GM21367 (cell line): ENCODE results near the gene CFAP46.

Experiments
- ATAC-seq: cut with Tn5 transposase; IDR thresholded peaks from one replicate; pipeline ENCODE4 v1.9.1; 2021; ENCODE audit not compliant: unreplicated experiment

CFAP46 gene

GRCh38 chr10:132942101-132943057 lies at the start of gene CFAP46:
Gene CFAP46 (minus strand): TSS chr10:132942570. CDS start chr10:132942484, 86 bp downstream.
- ATAC-seq, result no peak

GRCh38 chr10:132991706-132992432 lies 49.5 kb upstream of the CFAP46 start:
- no peak for ATAC-seq

GRCh38 chr10:132990684-132991545 lies 48.5 kb upstream of the CFAP46 start:
- ATAC-seq, result no peak

- no peak for ATAC-seq
Measured at GRCh38 chr10:132989476-132990415, 47.4 kb upstream of the CFAP46 start.

GRCh38 chr10:132988988-132989387 lies 46.6 kb upstream of the CFAP46 start:
- ATAC-seq, result no peak

GRCh38 chr10:132987671-132988571 lies 45.6 kb upstream of the CFAP46 start:
- no peak for ATAC-seq

GRCh38 chr10:132986978-132987377 lies 44.6 kb upstream of the CFAP46 start:
- no peak for ATAC-seq

- ATAC-seq, result no peak
Measured at GRCh38 chr10:132986576-132986975, 44.2 kb upstream of the CFAP46 start.

- ATAC-seq, result no peak
Measured at GRCh38 chr10:132986076-132986475, 43.7 kb upstream of the CFAP46 start.

GRCh38 chr10:132985546-132985900 lies 43.2 kb upstream of the CFAP46 start:
- ATAC-seq, result no peak

GRCh38 chr10:132984801-132985545 lies 42.6 kb upstream of the CFAP46 start:
- no peak for ATAC-seq

- ATAC-seq, result no peak
Measured at GRCh38 chr10:132984008-132984295, 41.6 kb upstream of the CFAP46 start.

- ATAC-seq, result no peak
Measured at GRCh38 chr10:132983252-132984007, 41.1 kb upstream of the CFAP46 start.

- ATAC-seq, result no peak
Measured at GRCh38 chr10:132982301-132982989, 40.1 kb upstream of the CFAP46 start.

GRCh38 chr10:132981746-132982145 lies 39.4 kb upstream of the CFAP46 start:
- no peak for ATAC-seq

- no peak for ATAC-seq
Measured at GRCh38 chr10:132981173-132981555, 38.8 kb upstream of the CFAP46 start.
